EL (cell line): Measurements from ENCODE around the gene ARL4D.
"Not testable (repeated sequence)": the region's sequence is repeated elsewhere in the genome, so short reads cannot be mapped to it uniquely, and the experiment has no call there.

Experiments used
- DNase-seq: peaks from one replicate; pipeline ENCODE4 v3.0.0-alpha.2; 2016

The ARL4D gene, protein sequence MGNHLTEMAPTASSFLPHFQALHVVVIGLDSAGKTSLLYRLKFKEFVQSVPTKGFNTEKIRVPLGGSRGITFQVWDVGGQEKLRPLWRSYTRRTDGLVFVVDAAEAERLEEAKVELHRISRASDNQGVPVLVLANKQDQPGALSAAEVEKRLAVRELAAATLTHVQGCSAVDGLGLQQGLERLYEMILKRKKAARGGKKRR

DNA sequence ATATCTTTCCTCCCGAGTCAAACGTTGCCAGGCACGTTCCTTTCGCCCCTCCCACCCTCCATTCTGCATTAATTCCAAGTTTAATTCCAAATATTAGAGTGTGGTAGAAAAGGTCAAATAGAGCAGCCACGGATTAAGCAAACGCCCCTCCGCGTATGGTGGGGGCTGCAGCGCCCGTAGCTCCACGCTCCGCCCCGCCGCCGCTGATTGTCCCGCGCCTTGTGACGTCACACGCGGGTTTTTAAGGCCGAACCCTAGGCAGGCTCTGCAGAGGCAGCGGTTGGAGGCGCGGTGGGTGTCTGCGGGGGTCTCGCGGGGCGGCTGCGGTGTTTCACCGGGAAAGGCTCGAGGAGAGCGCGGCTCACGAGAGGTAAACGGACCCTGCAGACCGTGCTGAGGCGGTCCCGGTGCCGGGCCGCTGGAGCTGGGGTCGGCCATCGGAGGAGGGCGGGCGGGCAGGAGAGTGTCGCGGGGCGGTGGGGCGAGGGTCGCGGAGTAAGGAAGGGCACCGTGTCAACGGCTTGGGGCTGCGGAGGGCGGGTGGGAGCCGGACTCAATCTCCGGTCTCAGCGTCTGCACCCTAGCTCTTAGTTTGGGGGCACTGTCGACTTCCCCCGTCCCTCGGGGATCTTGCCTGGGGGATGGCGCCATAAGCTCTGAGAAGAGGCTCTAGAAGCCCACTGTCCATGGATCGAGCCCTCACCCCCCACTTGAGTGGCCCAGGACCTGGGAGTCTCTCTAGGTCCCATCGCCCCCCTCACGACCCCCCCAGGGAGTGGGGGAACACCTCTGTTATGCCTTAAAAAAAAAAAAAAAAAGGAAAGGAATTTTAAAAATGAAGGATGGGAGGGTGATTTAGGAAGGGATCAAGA lies at the start of gene ARL4D:
Gene ARL4D, plus strand, starts transcription at position 270 of the 872 bp plus-strand sequence. CDS start 740 bp downstream, outside the sequence.
- DNase-seq, result peak; percentile 85

DNA sequence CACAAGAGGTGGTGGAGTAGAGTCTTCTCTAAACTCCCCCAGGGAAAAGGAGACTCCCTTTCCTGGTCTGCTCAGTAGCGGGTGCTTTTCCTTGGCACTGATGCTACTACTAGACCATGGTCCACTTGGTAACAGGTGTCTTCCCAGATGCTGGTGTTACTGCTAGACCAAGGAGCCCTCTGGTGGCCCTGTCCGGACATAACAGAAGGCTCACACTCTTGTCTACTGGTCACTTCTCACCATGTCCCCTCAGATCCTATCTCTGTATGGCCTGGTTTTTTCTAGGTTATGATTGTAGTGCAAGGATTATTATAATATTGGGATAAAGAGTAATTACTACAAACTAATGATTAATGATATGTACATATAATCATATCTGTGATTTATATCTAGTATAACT lies 49.7 kb upstream of the ARL4D start:
- no peak for DNase-seq

DNA sequence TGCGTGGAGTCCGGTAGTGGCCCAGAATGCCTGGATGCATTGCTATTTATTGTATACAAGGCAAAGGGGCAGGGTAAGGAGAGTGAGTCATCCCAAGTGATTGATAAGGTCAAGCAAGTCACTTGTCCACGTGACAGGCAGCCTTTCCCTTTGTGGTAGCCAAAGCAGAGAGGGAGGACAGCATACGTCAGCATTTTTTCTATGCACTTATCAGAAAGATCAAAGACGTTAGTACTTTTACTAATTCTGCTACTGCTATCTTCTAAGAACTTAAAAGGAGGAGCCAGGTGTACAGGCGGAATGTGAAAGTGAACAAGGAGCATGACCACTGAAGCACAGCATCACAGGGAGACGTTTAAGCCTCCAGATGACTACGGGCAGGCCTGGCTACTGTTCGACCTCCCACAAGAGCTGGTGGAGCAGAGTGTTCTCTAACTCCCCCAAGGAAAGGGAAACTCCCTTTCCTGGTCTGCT lies 47.9 kb upstream of the ARL4D start:
- DNase-seq, result no peak

DNA sequence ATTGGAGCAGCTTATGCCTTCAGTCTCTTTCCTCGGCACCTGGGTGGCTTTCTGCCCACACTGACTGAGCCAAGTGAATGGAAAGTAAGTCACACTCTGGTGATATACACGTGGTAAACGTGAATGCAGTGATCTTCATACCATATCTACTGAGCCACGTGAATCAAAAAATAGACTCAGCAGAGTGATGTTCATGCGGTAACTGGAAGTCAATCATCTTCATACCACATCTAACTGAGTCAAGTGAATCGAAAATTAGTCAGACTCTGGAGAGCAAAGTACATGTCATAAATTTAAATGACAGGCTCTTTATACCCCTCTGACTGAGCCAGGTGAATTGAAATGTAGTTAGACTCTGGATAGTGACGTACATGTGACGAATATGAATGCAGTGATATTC lies 47.1 kb upstream of the ARL4D start:
- DNase-seq, result no peak

DNA sequence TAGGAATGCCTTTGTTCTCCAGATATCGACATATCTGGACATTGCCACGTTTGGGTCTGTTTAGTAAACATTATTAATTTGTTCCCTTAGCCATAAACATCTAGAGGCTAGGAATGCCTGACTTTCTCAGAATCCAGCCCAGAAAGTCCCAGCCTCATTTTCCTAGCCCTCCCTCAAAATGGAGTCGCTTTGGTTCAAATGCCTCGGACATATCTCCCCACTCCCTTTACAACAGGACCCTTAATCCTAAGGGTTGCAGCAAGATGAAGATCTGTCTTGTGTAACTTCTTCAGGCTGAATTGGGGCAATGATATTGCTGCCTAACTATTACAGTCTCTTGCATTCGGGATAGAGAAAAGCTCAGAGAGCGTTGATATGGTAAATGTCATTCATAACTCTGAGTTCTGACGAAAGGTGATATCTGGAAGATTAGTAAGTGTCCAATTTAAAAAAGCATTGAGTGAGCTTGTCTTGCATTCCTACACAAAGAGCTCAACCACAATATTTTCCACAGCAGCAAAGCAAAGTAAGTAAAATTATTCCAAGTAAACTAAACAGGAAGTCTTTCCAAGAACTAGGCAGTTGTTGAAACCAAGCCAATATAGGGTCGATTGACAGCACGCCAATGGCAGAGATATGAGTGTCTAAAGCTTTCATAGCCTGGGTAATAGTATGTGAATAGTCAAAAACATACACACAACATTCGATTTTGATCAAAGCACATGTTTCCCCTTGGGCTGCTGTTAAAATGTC lies 46.0 kb upstream of the ARL4D start:
- no peak for DNase-seq

DNA sequence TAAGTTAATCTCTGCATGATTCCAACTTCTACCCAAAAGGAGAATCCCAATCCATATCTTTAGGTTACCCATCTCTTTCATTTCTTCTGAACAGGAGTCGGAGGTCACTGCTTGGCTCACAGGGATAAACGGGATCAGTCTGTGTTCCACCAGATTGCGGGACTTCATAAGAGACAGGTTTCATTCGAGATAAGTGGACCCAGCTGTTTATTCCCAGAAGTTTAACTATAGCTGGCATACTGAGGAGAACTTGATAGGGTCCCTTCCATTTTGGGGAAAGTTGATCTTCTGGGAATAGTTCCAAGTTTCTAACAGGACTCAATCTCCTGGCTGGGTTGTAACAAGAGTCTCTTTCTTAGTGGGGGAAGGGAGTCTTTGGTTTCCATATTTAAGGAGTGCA lies 45.4 kb upstream of the ARL4D start:
- no peak for DNase-seq

DNA sequence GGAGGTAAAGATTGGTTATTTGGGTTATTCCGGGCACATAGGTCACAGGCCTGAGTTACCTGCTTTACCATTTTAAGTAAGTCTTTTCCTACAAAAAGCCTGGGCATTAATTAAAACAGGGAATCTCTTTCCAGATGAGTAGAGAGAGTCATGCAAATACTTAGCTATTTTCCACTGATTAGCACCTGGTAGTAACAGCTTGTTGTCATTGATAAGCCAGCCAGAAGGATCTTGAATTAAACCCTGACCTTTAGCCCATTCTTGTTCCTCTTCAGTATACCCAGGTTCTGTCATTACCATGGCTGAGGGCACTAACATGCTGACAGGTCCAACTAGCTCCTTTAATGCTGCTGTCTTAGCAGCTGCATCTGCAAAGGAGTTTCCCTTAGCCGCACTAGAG lies 44.4 kb upstream of the ARL4D start:
- no peak for DNase-seq

DNA sequence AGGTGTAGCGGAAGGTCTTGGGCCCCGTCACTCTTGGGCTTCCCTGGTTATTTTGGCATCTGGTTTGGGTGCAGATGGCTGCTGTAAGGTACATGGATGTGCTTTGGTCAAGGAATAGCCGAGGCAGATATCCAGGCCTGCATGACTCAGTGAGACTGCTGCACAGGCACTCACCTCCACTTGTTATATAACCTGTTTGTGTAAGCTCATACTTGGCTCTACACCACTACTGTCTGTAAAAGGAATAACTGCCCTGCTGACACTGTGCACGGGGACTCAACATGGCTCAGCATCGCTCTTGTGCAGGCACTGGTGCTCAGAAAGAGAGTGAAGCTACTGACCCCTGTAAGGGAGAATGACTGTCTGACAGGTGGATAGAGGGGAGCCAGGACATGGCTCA lies 42.3 kb upstream of the ARL4D start:
- DNase-seq, result no peak

DNA sequence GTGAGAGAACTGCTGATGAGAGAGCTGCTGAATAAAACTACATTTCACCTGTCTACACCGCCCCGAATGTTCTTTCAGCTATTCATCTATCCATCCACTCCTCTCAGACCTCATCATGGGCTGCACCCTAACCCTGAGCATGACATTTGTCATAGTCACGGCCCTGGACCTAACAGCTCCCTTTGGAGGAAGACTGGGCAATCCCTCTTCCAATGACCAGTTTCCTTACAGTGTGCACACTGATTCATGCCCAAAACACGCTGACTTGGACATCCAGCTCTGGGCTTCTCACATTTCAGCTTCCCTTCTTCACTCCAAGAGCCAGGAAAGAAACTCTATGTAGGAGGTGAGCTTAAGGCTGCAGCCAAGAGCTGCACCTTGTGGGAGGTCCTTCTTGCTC lies 41.8 kb upstream of the ARL4D start:
- DNase-seq, result peak; percentile 97

DNA sequence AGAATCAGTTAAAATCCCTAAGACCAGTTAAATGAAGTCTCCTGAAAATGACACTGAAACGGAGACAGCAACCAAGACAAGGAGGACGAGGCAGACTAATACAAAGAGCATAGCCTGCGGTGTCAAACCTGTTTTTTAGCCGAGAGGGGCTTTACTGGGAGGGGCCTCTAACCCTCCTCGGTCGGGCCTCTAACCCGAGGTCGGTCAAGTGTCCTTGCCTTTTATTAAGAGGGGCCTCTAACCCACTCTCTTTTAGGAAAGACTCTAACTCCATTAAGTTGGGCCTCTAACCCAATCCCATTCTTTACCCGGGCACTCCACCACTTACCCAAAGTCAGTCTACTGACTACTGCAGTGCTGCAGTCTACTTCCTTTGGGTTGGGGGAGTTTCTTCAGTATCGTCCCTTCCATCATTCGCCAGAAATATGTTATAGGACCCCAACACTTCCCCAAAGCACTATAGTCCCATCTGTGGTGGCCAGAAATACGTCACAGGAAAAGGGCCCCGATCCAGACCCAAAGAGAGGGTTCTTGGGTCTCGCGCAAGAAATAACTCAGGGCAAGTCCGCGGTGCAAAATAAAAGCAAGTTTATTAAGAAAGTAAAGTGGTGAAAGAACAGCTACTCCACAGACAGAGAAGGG lies 39.2 kb upstream of the ARL4D start:
- no peak for DNase-seq

DNA sequence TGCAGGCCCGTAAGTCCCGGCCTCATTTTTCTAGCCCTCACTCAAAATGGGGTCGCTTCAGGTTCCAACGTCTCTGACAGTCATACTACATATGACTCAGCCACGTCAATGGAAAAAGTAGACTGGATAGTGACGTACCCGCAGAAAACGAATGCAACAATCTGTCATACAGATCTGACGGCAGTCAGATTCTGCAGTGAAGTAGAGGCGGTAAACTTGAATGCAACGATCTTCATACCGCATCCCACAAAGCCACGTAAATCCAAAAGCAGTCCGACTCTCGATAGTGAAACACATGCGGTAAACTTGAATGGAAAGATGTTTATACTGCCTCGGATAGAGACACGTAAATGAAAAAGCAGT lies 38.4 kb upstream of the ARL4D start:
- DNase-seq, result no peak

DNA sequence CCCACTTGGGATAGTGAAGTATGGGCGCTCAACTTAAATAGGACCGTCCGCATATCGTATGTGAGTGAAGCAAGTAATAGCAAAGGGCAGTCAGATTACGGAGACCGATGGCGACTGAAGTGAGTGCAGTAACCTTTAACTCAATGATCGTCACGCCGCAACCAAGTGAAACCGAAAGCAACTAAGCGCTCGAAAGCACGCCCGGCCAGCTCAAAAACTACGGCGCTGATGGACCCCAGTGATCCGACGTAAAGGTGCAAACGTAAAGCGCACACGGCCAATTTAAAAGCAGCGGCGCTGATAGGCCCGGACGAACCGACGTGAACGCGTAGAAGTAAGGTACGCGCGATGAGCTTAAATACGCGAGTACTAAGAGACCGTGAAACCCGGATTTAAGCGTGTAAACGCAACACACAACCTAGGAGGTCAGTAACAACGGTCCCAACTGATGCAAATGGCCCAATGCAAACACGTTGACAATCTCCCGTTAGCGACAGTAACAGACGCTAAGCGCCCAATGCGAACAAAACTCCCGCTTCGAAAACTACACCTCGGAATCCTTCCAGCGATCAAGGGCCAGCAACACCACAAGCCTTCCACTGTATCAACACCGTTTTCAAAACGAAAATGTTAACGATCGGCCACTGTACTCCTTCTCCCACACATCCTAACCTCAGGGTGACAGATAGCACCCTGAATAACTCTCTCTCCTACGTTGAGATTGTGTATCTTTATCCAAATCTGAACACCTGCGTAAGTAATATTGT lies 37.9 kb upstream of the ARL4D start:
- DNase-seq, result peak; percentile 100

DNA sequence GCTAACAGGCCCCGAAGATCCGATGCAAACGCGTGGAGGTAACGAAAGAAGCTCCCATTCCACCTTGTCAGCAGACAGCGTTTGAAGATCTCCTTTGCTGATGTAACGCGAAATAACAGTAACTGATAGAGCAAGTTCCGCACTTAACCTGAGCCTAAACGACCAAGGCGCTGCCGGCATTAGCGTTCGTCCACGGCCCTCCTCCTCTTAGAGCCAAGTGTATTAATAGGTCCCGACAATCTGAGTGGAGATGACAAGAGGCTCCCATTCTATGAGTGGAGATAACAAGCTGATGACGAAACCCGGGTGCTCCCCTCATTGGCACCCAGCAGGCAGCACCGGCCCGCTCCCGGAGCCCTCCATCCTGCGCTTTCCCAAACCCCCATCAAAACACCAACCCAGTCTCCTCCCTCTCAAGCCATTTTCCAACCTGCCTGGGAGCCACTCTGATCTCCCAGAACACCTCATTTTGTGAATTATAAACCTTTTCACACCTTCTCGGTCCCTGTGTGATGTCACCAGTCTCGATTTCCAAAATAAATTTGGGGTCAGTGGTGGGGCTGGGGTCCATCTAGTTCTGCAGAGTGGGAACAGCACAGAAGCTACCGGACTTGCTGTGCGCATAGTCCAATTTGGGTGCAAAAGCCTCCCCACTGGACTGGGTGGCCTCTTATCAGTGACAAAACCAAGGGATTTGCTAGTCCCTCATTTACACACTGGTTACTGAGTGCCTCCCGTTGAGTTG lies 35.4 kb upstream of the ARL4D start:
- no peak for DNase-seq

DNA sequence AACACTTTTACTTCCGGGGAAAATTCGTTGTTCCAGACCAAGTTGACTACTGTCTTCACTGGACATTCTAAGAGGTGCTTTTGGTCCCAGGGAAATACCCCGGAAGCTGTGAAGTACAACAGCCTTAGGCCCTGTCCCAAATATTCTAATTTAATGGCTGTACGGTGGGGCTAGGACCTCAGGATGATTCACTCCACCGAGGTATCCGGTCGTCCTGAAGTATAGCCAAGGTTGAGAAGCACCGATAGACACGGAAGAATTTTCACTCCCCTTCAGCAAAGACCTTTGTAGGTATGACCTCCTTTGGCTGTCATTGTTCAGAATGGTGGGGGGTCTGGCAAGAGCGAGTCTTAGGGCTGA lies 34.9 kb upstream of the ARL4D start:
- no peak for DNase-seq

DNA sequence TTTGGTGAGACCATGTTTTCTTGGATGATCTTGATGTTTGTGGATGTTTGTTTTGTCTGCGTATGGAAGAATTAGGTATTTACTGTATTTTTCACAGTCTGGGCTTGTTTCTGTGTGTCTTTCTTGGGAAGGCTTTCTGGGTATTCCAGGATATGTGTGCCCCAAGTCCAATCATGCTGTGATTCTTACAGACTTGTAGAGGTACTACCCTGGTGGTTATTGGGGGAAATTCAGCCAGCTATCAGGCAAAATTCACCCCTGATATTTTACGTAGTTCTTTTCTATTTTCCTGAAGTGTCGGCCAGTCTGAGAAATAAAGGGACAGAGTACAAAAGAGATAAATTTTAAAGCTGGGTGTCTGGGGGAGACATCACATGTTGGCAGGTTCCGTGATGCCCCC lies 33.4 kb upstream of the ARL4D start:
- DNase-seq, result no peak

DNA sequence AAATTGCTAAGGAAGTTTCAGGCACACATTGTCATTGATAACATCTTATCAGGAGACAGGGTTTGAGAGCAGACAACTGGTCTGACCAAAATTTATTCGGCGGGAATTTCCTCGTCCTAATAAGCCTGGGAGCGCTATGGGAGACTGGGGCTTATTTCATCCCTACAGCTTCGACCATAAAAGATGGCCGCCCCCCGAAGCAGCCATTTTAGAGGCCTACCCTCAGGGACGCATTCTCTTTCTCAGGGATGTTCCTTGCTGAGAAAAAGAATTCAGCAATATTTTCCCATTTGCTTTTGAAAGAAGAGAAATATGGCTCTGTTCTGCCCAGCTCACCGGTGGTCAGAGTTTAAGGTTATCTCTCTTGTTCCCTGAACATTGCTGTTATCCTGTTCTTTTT lies 32.9 kb upstream of the ARL4D start:
- DNase-seq, result not testable (repeated sequence)

DNA sequence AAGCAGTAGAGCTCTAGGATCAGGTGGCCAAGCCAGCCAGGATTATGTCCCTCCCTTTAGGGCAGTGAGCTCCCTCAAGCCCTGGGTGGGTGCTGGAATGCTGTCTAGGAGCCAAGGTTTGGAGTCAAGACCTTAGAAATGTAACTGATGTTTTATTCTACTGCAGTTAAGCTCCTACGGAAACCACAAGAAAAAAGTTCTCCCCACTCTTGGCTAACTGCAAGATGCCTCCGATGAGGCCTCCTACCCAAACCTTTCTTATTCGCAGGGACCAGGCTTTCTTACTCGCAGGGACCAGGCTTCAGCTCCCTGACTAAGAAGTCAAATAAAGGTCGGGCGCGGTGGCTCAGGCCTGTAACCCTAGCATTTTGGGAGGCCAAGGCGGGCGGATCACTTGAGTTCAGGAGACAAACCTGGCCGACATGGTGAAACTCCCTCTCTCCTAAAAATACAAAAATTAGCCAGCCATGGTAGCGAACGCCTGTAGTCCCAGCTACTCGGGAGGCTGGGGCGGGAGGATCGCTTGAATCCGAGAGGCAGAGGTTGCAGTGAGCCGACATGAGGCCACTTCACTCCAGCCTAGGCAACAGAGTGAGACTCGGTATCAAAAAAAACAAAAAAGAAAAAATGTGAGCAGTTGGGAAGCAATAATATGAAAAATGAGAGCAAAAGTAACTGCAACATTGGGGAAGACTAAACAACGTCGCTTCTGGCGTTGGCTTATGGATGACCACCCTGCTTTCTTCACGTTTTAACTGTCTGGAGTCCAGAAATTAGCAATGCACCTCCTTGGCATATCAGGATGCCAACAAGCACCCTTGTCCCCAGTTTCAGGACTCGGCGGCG lies 31.7 kb upstream of the ARL4D start:
- no peak for DNase-seq

DNA sequence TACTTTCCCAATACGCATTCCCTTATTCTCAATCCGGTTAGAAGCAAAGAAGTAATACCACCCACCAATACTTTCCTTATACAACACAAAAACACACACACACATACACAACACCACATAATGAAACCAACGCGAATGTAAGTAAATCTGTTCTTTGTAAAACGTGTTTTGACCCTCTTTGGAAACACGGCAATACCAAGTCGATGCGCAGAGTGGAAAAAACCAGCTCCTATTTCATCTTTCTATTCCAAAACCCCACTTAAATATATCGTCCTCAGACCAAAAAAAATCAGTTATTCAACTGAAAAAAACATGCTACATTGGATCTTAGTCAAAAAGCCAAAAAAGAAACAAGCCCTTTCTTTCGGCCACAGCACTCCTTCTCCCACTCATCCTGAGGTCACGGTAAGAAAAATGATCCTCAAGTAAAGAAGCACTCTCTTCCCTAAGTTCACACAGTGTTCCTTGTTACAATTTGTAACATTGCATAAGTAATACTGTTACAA lies 31.0 kb upstream of the ARL4D start:
- DNase-seq, result peak; percentile 96

DNA sequence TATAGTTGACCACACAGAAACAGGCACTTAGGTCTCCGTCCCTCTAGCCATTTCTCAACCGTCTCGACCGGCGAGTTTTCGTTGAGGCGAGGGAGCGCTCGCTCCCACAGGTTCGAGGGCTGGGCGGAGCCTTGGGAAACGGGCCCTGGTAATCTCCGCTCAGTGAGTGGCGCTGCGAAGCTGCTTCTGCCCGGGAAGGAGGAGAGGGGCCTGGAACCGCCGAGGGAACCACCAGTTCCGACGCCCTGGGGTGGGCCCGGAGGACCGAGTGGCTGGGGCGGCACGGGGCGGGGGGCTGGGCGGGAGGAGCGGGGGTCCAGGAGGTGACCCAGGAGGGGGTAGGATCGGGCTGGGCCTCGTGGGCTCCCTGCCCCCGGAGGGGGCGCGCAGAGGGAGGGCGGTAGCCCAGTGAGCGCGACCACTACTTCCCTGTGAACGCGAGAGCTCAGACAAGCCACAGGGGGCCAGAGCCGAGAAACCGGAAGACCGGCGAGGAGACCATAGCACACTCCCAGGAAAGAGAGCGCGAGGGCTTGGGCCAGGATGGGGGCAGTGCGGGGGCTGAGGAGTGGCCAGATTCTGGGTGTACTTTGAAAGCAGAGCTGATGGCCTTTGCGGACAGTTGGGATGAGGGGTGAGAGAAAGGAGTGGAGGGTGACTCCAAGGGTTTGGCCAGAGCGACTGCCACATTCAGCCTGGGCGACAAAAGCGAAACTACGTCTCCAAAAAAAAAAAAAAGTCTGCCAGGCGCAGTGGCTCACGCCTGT lies 29.9 kb upstream of the ARL4D start:
- DNase-seq, result peak; percentile 83

DNA sequence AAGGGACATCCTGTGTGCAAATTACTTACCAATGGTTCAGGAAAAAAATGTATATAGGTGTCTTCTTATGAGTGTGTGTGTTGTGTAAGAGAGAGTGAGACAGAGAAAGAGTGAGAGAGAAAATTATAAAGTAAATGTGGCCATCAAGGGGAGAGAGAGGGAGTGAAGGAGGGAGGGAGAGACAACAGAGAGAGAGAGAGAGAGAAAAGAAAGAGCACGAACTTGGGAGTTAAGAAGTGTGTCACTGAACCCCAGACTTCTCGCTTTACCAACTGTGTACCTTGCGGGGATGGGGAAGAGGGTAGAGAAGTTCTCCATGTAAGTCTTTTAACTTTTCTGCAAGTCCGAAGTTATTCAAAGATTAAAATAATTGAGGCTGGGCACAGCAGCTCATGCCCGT lies 28.8 kb upstream of the ARL4D start:
- DNase-seq, result no peak
